Cardiac fibroblast (primary cell): Measurements from ENCODE around the gene ATL3.

Experiments
- DNase-seq, 2 donors: peaks; one replicate each; pipeline versions ENCODE4 v3.0.0 to v3.0.0-alpha.2; 2010; ENCODE audit warnings: low read depth in 2 of 2
- H3K4me3 ChIP-seq, 2 donors: replicated peaks in 1 of 2; 1 replicate in 1 of 2; 2 replicates in 1 of 2; pipeline ENCODE4 v1.5.1; 2011; ENCODE audit warnings: low read depth in 2 of 2, low read length in 2 of 2, mild to moderate bottlenecking in 2 of 2, moderate library complexity in 1 of 2
- CTCF ChIP-seq: IDR thresholded peaks from one replicate; pipeline ENCODE4 v1.5.1; 2011; ENCODE audit warnings: low read depth, mild to moderate bottlenecking, low read length, inconsistent platforms

The ATL3 gene

GRCh38 chr11:63574856-63575602 lies 96.1 kb downstream of the ATL3 start:
- DNase-seq, result peak in 1 of 2 donors; percentile 71
- H3K4me3 ChIP-seq, result peak overlapping the region in 1 of 2 donors; percentile 29
- TF ChIP-seq CTCF, result no peak
